ENCODE results near the gene CLASRP. TPM values are rescaled to one million over a fixed set of nuclear protein-coding genes. Genes with fewer than 3 reads are reported as not detected.
A peak's percentile ranks its signal among the peaks of the same experiment; 100 is the strongest.
"Not testable (repeated sequence)": the region's sequence is repeated elsewhere in the genome, so short reads cannot be mapped to it uniquely, and the experiment has no call there.

CLASRP gene
- total and polyA plus RNA-seq, 9 donors = 22.8 to 56.2 (median 44.7) TPM

DNA sequence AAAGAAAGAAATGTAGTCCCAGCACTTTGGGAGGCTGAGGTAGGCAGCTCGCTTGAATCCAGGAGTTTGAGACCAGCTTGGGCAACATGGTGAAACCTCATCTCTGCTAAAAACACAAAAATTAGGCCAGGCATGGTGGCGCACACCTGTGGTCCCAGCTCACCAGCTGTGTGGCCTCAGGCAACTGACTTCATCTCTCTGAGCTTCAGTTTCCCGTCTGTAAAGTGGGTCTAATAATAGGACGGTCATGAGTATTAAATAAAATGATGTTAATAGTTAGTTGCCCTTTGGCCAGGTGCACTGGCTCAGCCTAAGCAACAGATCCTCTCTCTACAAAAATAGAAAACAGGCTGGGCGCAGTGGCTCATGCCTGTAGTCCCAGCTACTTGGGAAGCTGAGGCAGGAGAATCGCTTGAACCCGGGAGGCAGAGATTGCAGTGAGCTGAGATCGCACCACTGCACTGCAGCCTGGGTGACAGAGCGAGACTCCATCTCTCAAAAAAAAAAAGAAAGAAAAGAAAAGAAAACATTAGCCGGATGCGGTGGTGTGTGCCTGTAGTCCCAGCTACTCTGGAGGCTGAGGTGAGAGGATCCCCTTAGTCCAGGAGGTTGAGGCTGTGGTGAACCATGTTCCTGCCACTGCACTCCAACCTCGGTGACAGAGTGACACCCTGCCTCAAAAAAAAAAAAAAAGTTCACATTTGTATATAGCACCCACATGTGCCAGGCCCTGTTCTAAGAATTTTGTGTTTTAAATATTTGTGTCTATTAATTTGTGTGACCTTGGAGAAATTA lies 39.5 kb upstream of the CLASRP start:
- H3K27me3 ChIP-seq (ENCODE audit: control insufficient read depth, insufficient read depth, low read length); H3K4me3 ChIP-seq (ENCODE audit: low read length); H3K27ac ChIP-seq (ENCODE audit: low read length); H3K9me3 ChIP-seq (replicated peaks; ENCODE audit: control insufficient read depth, low read depth, low read length); H3K36me3 ChIP-seq (ENCODE audit: control insufficient read depth, insufficient read depth, low read length); DNase-seq: not testable (repeated sequence)
- H3K4me1 ChIP-seq (ENCODE audit: control insufficient read depth, insufficient read depth, low read length) = peaks cover 14% of the 10 kb centered on the region
- 90% methylated on average over 2 of the region's 12 CpGs for WGBS (ENCODE audit: insufficient coverage)

DNA sequence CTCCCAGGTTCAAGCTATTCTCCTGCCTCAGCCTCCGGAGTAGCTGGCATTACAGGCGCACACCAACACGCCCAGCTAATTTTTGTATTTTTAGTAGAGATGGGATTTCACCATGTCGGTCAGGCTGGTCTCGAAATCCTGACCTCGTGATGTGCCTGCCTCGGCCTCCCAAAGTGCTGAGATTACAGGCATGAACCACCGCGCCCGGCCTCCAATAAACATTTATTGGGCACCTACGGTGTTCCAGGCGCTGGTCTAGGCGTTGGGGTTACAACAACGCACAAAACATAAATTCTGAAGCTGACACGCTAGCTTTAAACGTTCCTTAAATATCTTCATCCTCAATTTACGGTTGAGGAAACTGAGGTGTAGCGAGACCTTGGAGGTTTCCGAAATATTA lies 38.2 kb upstream of the CLASRP start:
- Histone ChIP-seq H3K4me1 (ENCODE audit: control insufficient read depth, insufficient read depth, low read length) (peaks cover 14% of the 10 kb centered on the region), H3K27ac (ENCODE audit: low read length) (peak overlapping the region; percentile 94), H3K4me3 (ENCODE audit: low read length) (peak overlapping the region; percentile 35)
- not testable (repeated sequence) for DNase-seq; H3K27me3 ChIP-seq (ENCODE audit: control insufficient read depth, insufficient read depth, low read length); H3K36me3 ChIP-seq (ENCODE audit: control insufficient read depth, insufficient read depth, low read length); H3K9me3 ChIP-seq (replicated peaks; ENCODE audit: control insufficient read depth, low read depth, low read length)
- WGBS (ENCODE audit: insufficient coverage) = 81% methylated on average over 7 of the region's 19 CpGs

DNA sequence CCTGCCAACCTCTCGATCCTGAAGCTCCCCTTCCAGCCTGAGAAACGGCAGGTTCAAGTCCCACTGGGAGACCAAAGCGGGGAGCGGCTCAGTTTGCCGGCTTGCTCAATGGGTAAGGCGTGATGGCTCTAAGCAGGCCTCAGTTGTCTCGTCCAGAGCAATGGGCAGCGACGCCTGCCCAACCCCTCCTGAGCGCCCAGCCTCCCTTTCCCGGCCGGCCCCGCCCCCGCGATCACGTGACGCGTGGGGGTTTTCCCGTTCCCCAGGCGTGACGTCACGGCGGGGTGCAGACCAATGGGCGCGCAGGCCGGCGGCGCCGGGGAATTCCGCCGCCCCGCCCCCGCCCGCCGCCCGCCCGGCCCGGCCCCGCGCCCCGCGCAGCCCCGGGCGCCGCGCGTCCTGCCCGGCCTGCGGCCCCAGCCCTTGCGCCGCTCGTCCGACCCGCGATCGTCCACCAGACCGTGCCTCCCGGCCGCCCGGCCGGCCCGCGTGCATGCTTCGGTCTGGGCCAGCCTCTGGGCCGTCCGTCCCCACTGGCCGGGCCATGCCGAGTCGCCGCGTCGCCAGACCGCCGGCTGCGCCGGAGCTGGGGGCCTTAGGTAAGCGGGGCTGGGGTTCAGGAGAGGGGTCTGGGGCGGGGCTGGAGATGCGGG lies 37.6 kb upstream of the CLASRP start, which contains the start of gene RELB:
RELB (plus strand) TSS at position 378 of the 653 bp plus-strand sequence; CDS start at position 494, 116 bp downstream.
- under 1% methylated on average over 52 of the region's 79 CpGs for WGBS (ENCODE audit: insufficient coverage)
- H3K4me3 ChIP-seq (ENCODE audit: low read length) = peak within 1 kb of the TSS; percentile 68
- H3K36me3 ChIP-seq (ENCODE audit: control insufficient read depth, insufficient read depth, low read length) = no peaks in the 10 kb centered on the region

DNA sequence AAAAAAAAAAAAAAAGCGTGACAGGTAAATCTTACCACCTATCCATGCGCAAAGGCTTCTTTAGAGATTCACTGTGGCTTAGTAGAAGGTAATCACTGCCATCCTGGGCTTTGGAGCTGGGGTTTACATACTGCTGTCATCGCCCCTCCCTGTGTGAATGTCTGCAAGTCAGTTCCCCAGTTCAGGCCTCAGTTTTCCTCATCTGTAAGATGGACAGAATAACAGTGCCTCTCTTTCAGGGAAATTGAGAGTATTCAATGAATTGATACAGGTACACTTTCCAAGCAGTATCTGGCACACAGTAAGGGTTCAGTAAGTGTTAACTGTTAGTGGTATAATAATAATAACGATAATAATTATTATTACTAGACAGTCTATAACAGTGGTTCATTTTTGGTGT lies 35.4 kb upstream of the CLASRP start:
- peaks cover 5% of the 10 kb centered on the region for H3K36me3 ChIP-seq (ENCODE audit: control insufficient read depth, insufficient read depth, low read length)
- no CpG with 5 or more reads among the region's 4 CpGs for WGBS (ENCODE audit: insufficient coverage)

More for the DNA sequence above, 37.6 kb upstream of the CLASRP start, which contains the start of gene RELB:
- H3K27ac ChIP-seq (ENCODE audit: low read length) = peak within 1 kb of the TSS; percentile 99
- DNase-seq = peak; percentile 96
- H3K27me3 ChIP-seq (ENCODE audit: control insufficient read depth, insufficient read depth, low read length) = no peaks in the 10 kb centered on the region
- H3K9me3 ChIP-seq (replicated peaks; ENCODE audit: control insufficient read depth, low read depth, low read length) = no peaks in the 10 kb centered on the region
- H3K4me1 ChIP-seq (ENCODE audit: control insufficient read depth, insufficient read depth, low read length) = peaks cover 12% of the 10 kb centered on the region

DNA sequence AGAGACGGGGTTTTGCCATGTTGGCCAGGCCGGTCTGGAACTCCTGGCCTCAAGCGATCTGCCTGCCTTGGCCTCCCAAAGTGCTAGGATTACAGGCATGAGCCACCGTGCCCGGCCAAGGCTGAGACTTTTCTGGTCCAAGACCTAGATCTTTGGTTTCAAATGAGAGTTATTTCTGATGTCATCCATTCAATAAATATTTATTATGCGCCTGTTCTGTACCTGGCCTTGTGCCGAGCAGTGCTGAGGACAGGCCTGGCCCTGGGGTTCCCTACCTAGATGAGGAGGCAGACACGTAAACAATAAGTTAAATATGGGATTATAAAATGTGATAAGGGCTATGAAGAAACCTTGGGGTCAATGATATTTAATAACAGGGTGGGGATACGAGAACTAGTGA lies 33.1 kb upstream of the CLASRP start:
- H3K36me3 ChIP-seq (ENCODE audit: control insufficient read depth, insufficient read depth, low read length) = peaks cover 5% of the 10 kb centered on the region
- 86% methylated on average over 6 of the region's 9 CpGs for WGBS (ENCODE audit: insufficient coverage)

More for the DNA sequence above, 35.4 kb upstream of the CLASRP start:
- Histone ChIP-seq H3K4me1 (ENCODE audit: control insufficient read depth, insufficient read depth, low read length) (peaks cover 12% of the 10 kb centered on the region), H3K9me3 (replicated peaks; ENCODE audit: control insufficient read depth, low read depth, low read length) (no peaks in the 10 kb centered on the region), H3K27me3 (ENCODE audit: control insufficient read depth, insufficient read depth, low read length) (no peaks in the 10 kb centered on the region), H3K4me3 (ENCODE audit: low read length) (no peak overlapping the region), H3K27ac (ENCODE audit: low read length) (no peak overlapping the region)
- DNase-seq = no peak

DNA sequence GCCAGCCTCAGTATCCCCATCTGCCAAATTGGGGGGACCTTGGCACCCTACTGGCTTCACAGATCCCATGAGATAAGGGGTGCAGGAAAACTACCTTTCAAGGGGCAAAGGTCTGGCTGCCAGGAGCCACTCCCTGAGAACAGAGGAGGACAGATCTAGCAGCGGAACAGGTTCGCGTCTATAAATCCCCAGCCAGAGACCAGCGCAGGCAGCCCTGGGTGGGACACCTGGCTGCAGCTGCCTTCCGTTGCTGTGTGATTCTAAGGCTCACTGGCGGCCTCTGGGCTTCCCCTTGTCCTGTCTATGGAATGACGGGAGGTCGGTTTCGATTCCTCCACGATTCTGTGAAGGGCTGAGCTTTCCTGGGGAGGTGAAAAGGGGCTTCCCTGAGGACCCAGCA lies 30.3 kb upstream of the CLASRP start:
- H3K36me3 ChIP-seq (ENCODE audit: control insufficient read depth, insufficient read depth, low read length) = peaks cover 9% of the 10 kb centered on the region

More for the DNA sequence above, 33.1 kb upstream of the CLASRP start:
- peaks cover 12% of the 10 kb centered on the region for H3K4me1 ChIP-seq (ENCODE audit: control insufficient read depth, insufficient read depth, low read length)
- no peak for DNase-seq
- H3K9me3 ChIP-seq (replicated peaks; ENCODE audit: control insufficient read depth, low read depth, low read length) = no peaks in the 10 kb centered on the region
- no peaks in the 10 kb centered on the region for H3K27me3 ChIP-seq (ENCODE audit: control insufficient read depth, insufficient read depth, low read length)
- no peak overlapping the region for H3K27ac ChIP-seq (ENCODE audit: low read length)
- no peak overlapping the region for H3K4me3 ChIP-seq (ENCODE audit: low read length)

DNA sequence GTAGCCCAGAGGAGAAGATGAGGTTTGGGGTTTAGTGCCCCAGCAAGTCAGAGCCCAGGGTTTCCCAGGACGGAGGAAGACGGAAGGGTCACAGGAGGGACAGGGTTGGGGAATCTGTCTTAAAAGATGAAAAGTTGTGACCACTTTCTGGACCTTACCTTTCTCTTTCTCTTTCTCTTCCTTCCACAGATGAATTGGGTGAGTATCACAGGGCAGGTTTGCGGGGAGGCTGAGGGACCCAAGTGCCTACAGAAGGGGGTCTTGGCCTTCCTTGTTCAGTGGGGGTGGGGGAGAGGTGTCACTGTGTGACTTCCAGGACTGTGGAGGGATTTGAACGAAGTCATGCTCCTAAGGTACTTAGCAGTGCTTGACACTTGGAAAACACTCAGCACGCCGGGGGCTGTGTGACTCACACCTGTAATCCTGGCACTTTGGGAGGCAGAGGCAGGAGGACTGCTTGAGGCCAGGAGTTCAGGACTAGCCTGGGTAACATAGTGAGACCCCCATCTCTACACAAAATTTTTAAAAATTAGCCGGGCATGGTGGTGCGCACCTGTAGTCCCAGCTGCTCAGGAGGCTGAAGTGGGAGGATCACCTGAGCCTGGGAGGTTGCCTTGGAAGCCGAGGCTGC lies 29.1 kb upstream of the CLASRP start:
- DNase-seq = no peak
- Histone ChIP-seq H3K9me3 (replicated peaks; ENCODE audit: control insufficient read depth, low read depth, low read length) (no peaks in the 10 kb centered on the region), H3K27ac (ENCODE audit: low read length) (no peak overlapping the region), H3K4me1 (ENCODE audit: control insufficient read depth, insufficient read depth, low read length) (no peaks in the 10 kb centered on the region), H3K36me3 (ENCODE audit: control insufficient read depth, insufficient read depth, low read length) (peaks cover 12% of the 10 kb centered on the region), H3K27me3 (ENCODE audit: control insufficient read depth, insufficient read depth, low read length) (no peaks in the 10 kb centered on the region), H3K4me3 (ENCODE audit: low read length) (no peak overlapping the region)
- whole genome bisulfite sequencing (ENCODE audit: insufficient coverage) = 93% methylated on average over 5 of the region's 9 CpGs

More for the DNA sequence above, 30.3 kb upstream of the CLASRP start:
- Histone ChIP-seq H3K4me3 (ENCODE audit: low read length) (no peak overlapping the region), H3K27ac (ENCODE audit: low read length) (no peak overlapping the region), H3K4me1 (ENCODE audit: control insufficient read depth, insufficient read depth, low read length) (no peaks in the 10 kb centered on the region), H3K27me3 (ENCODE audit: control insufficient read depth, insufficient read depth, low read length) (no peaks in the 10 kb centered on the region), H3K9me3 (replicated peaks; ENCODE audit: control insufficient read depth, low read depth, low read length) (no peaks in the 10 kb centered on the region)
- no peak for DNase-seq
- WGBS (ENCODE audit: insufficient coverage) = 54% methylated on average over 9 of the region's 10 CpGs

DNA sequence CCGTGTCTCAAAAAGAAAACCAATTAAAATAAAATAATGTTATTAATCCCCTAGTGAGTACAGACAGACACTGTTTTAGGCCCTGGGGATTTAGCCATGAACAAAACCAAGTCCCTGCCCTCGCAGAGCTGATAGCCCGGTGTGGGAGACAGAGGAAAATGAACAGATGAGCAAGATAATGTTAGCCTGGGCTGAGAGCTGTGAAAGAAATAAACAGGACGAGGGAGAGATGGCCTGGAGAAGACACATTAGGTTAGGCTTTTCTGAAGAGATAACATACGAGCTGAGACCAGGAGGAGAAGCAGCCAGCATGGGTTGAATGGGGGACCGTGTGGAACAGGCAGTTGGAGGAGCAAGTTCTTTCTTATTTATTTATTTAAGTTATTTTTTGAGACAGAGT lies 28.5 kb upstream of the CLASRP start:
- no peak for DNase-seq
- 65% methylated on average over 3 of the region's 6 CpGs for WGBS (ENCODE audit: insufficient coverage)
- Histone ChIP-seq H3K27ac (ENCODE audit: low read length) (no peak overlapping the region), H3K4me1 (ENCODE audit: control insufficient read depth, insufficient read depth, low read length) (no peaks in the 10 kb centered on the region), H3K27me3 (ENCODE audit: control insufficient read depth, insufficient read depth, low read length) (no peaks in the 10 kb centered on the region), H3K36me3 (ENCODE audit: control insufficient read depth, insufficient read depth, low read length) (peaks cover 12% of the 10 kb centered on the region), H3K4me3 (ENCODE audit: low read length) (no peak overlapping the region), H3K9me3 (replicated peaks; ENCODE audit: control insufficient read depth, low read depth, low read length) (no peaks in the 10 kb centered on the region)

DNA sequence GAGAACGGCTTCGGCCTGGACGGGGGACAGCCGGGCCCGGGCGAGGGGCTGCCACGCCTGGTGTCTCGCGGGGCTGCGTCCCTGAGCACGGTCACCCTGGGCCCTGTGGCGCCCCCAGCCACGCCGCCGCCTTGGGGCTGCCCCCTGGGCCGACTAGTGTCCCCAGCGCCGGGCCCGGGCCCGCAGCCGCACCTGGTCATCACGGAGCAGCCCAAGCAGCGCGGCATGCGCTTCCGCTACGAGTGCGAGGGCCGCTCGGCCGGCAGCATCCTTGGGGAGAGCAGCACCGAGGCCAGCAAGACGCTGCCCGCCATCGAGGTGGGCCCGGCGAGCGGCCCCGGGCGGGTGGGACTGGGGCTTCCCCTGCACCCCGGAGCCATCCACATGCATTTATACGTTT lies 26.9 kb upstream of the CLASRP start:
- H3K9me3 ChIP-seq (replicated peaks; ENCODE audit: control insufficient read depth, low read depth, low read length) = no peaks in the 10 kb centered on the region
- H3K27me3 ChIP-seq (ENCODE audit: control insufficient read depth, insufficient read depth, low read length) = no peaks in the 10 kb centered on the region
- no peak for DNase-seq
- peaks cover 6% of the 10 kb centered on the region for H3K4me1 ChIP-seq (ENCODE audit: control insufficient read depth, insufficient read depth, low read length)
- no peak overlapping the region for H3K27ac ChIP-seq (ENCODE audit: low read length)
- H3K36me3 ChIP-seq (ENCODE audit: control insufficient read depth, insufficient read depth, low read length) = peaks cover 11% of the 10 kb centered on the region
- H3K4me3 ChIP-seq (ENCODE audit: low read length) = no peak overlapping the region
- WGBS (ENCODE audit: insufficient coverage) = 96% methylated on average over 32 of the region's 42 CpGs

Measured in muscle of leg (tissue), 11 donors.